NCI-H345 treated with DMSO at 0.1 percent for 48 hours (cell line): ENCODE data around the gene CD300A.
"Not testable (repeated sequence)": the region's sequence is repeated elsewhere in the genome, so short reads cannot be mapped to it uniquely, and the experiment has no call there.

ENCODE experiments used
- DNase-seq: peaks from one replicate; lab custom pipeline; 2025; ENCODE audit not compliant: unreplicated experiment; lab: John Stamatoyannopoulos, UW

The CD300A gene

GRCh38 chr17:74516561-74517328 is 50.3 kb downstream of the CD300A start:
- no peak for DNase-seq

GRCh38 chr17:74518413-74518981 is 52.1 kb downstream of the CD300A start:
- DNase-seq = not testable (repeated sequence)

GRCh38 chr17:74520016-74520434 is 53.6 kb downstream of the CD300A start:
- no peak for DNase-seq

GRCh38 chr17:74520790-74521480 is 54.5 kb downstream of the CD300A start:
- no peak for DNase-seq

- DNase-seq = no peak
These were observed 55.3 kb downstream of the CD300A start for GRCh38 chr17:74521701-74522201.

- DNase-seq = no peak
These were observed 56.1 kb downstream of the CD300A start for GRCh38 chr17:74522381-74523105.

GRCh38 chr17:74523308-74523707 is 56.9 kb downstream of the CD300A start:
- no peak for DNase-seq

- no peak for DNase-seq
These were observed 58.4 kb downstream of the CD300A start for GRCh38 chr17:74524653-74525464.

GRCh38 chr17:74525465-74525725 is 59.0 kb downstream of the CD300A start:
- no peak for DNase-seq

- no peak for DNase-seq
These were observed 59.4 kb downstream of the CD300A start for GRCh38 chr17:74525781-74526288.

GRCh38 chr17:74526681-74527080 is 60.2 kb downstream of the CD300A start:
- no peak for DNase-seq

GRCh38 chr17:74527081-74527480 is 60.6 kb downstream of the CD300A start:
- no peak for DNase-seq

- DNase-seq = no peak
These were observed 61.3 kb downstream of the CD300A start for GRCh38 chr17:74527756-74528155.

GRCh38 chr17:74528491-74529199 is 62.2 kb downstream of the CD300A start:
- DNase-seq = no peak

- DNase-seq = no peak
These were observed 62.8 kb downstream of the CD300A start for GRCh38 chr17:74529243-74529642.

- DNase-seq = no peak
These were observed 64.4 kb downstream of the CD300A start for GRCh38 chr17:74530831-74531150.

- no peak for DNase-seq
These were observed 64.9 kb downstream of the CD300A start, which contains the start of gene CD300LB for GRCh38 chr17:74531231-74531761. TSS of gene CD300LB (minus strand) at chr17:74531475. CDS start at chr17:74531350, 125 bp downstream.

GRCh38 chr17:74532115-74532514 is 65.7 kb downstream of the CD300A start:
- DNase-seq = no peak
